Upper lobe of left lung (tissue), 6 donors: Measurements from ENCODE around the gene GOLGA8H. TPM values are rescaled to one million over a fixed set of nuclear protein-coding genes. Genes with fewer than 3 reads are reported as not detected.
"Not testable (repeated sequence)": the region's sequence is repeated elsewhere in the genome, so short reads cannot be mapped to it uniquely, and the experiment has no call there.

Experiments used
- ATAC-seq, 2 donors: fragments of 200-7000 bp; cut with Tn5 transposase; one replicate each; pipeline ENCODE4 v1.9.1; 2022; ENCODE audit warnings: mild to moderate bottlenecking in 2 of 2, moderate library complexity in 2 of 2; ENCODE audit not compliant: low FRiP score in 2 of 2
- DNase-seq, 2 donors: peaks; one replicate each; pipeline ENCODE4 v3.0.0-alpha.2; 2019 to 2020
- H3K27ac ChIP-seq, 4 donors: fragments of 200-600 bp; sonication (generic); one replicate each; pipeline ENCODE4 v1.5.1; 2016 to 2019
- H3K27me3 ChIP-seq, 4 donors: fragments of 200-600 bp; sonication (generic); one replicate each; pipeline ENCODE4 v1.5.1; 2017 to 2019
- H3K36me3 ChIP-seq, 4 donors: fragments of 200-600 bp; sonication (generic); one replicate each; pipeline ENCODE4 v1.5.1; 2016 to 2019
- H3K4me1 ChIP-seq, 4 donors: fragments of 200-600 bp; sonication (generic); one replicate each; pipeline ENCODE4 v1.5.1; 2018 to 2019
- H3K4me3 ChIP-seq, 4 donors: fragments of 200-600 bp; sonication (generic); one replicate each; pipeline ENCODE4 v1.5.1; 2017 to 2019; ENCODE audit warnings: mild to moderate bottlenecking in 2 of 4, moderate library complexity in 1 of 4
- H3K9me3 ChIP-seq, 4 donors: fragments of 200-600 bp; sonication (generic); one replicate each; pipeline ENCODE4 v1.5.1; 2018 to 2019
- CTCF ChIP-seq, 6 experiments: fragments of 450-650 bp in 4 of 6; fragments of 200-600 bp in 2 of 6; sonication (generic) in 2 of 6; IDR thresholded peaks; one replicate each; pipeline ENCODE4 v1.5.1; 2016 to 2019; ENCODE audit warnings: antibody characterized with exemption in 6 of 6
- EP300 ChIP-seq, 4 donors: sonication (generic); formaldehyde crosslinking; IDR thresholded peaks; one replicate each; pipeline ENCODE4 v1.5.1; 2017; ENCODE audit warnings: antibody characterized with exemption in 4 of 4, control low read depth in 2 of 4
- POLR2A ChIP-seq, 4 donors: fragments of 450-650 bp; IDR thresholded peaks; one replicate each; pipeline ENCODE4 v1.5.1; 2016 to 2017; ENCODE audit warnings: antibody characterized with exemption in 4 of 4, mild to moderate bottlenecking in 2 of 4
- POLR2AphosphoS5 ChIP-seq, 2 donors: sonication (generic); formaldehyde crosslinking; IDR thresholded peaks; one replicate each; pipeline ENCODE4 v1.5.1; 2017; ENCODE audit warnings: antibody characterized with exemption in 2 of 2
- WGBS, 2 donors: methylation state at CpG; one replicate each; pipeline ENCODE4 v1.1.5; 2017 to 2018; 5-methylcytosine and 5-hydroxymethylcytosine counted together
- small RNA-seq, 4 donors: library from RNA; depleted of rRNA; stranded (forward); fragments of <200 nt; gene quantifications; one replicate each; pipeline ENCODE3, GENCODE V24; 2016
- total RNA-seq, 6 donors: library from RNA; depleted of rRNA in 4 of 6; stranded (reverse); fragments of >200 nt in 4 of 6; gene quantifications; one replicate each; pipeline versions ENCODE4 v1.1.0 to v1.2.1, GENCODE V29; 2016 to 2021
- donor health status: DM: no; HTN: no; CAD: no; lungs with moderate emphysema.
- donor health status: DM: no; HTN: yes; CAD: no; lungs with severe emphysema.

GOLGA8H gene
- total RNA-seq, 6 donors from 2014 or later = 0.46 to 7.3 (median 0.89) TPM

GRCh38 chr15:30625436-30626193 lies 21.8 kb downstream of the GOLGA8H start, which contains the start of gene ARHGAP11B:
Gene ARHGAP11B (plus strand): TSS chr15:30626128.
- TF ChIP-seq POLR2AphosphoS5 (IDR thresholded peaks at IDR 0.05) (peak; percentile 59 to 64), CTCF (IDR thresholded peaks at IDR 0.05) (peak in 1 of 6 experiments; percentile 38)
- peak; percentile 100 for ATAC-seq
- not testable (repeated sequence) for H3K36me3 ChIP-seq, H3K4me1 ChIP-seq, H3K9me3 ChIP-seq, H3K27me3 ChIP-seq
- WGBS, 2 donors = 0% methylated on average over 23 to 35 of the region's 35 CpGs
- Histone ChIP-seq H3K4me3 (peak within 1 kb of the TSS; percentile 51 to 70 (median 58)), H3K27ac (peak within 1 kb of the TSS; percentile 75 to 93 (median 88))
- peak; percentile 79 to 95 for DNase-seq

- H3K4me1 ChIP-seq, ATAC-seq, H3K36me3 ChIP-seq, H3K9me3 ChIP-seq, DNase-seq, H3K27me3 ChIP-seq: not testable (repeated sequence)
- Histone ChIP-seq H3K4me3 (peak overlapping the region; percentile 51 to 70 (median 58)), H3K27ac (peak overlapping the region; percentile 75 to 93 (median 88))
- WGBS, 2 donors = 0 to 1% methylated on average over 6 to 11 of the region's 22 CpGs
Observed at GRCh38 chr15:30626194-30626565, 22.4 kb downstream of the GOLGA8H start.

GRCh38 chr15:30626632-30627031 lies 22.8 kb downstream of the GOLGA8H start:
- peak overlapping the region in 3 of 4 donors; percentile 51 to 70 (median 54) for H3K4me3 ChIP-seq
- ATAC-seq, H3K27me3 ChIP-seq, H3K9me3 ChIP-seq, H3K36me3 ChIP-seq, DNase-seq, H3K4me1 ChIP-seq: not testable (repeated sequence)
- WGBS, 2 donors = 0 to 1% methylated on average over 15 of the region's 20 CpGs
- H3K27ac ChIP-seq = peak overlapping the region in 1 of 4 donors; percentile 91

GRCh38 chr15:30650012-30650929 lies 46.4 kb downstream of the GOLGA8H start:
- TF ChIP-seq EP300 (IDR thresholded peaks at IDR 0.05) (no peak), POLR2AphosphoS5 (IDR thresholded peaks at IDR 0.05) (no peak), POLR2A (IDR thresholded peaks at IDR 0.05) (no peak), CTCF (IDR thresholded peaks at IDR 0.05) (no peak)
- Histone ChIP-seq H3K27ac (no peak overlapping the region), H3K27me3 (no peaks in the 10 kb centered on the region), H3K4me1 (no peaks in the 10 kb centered on the region), H3K4me3 (no peak overlapping the region), H3K36me3 (no peaks in the 10 kb centered on the region), H3K9me3 (no peaks in the 10 kb centered on the region)
- ATAC-seq (no peak), DNase-seq (no peak)
- 74 to 84% methylated on average over 5 of the region's 5 CpGs for WGBS, 2 donors

- peak in 3 of 6 experiments; percentile 41 to 53 (median 42) for TF ChIP-seq CTCF (IDR thresholded peaks at IDR 0.05)
- not testable (repeated sequence) for H3K36me3 ChIP-seq, H3K4me1 ChIP-seq, ATAC-seq, H3K27ac ChIP-seq, H3K27me3 ChIP-seq, H3K9me3 ChIP-seq, H3K4me3 ChIP-seq, DNase-seq
- 82% methylated on average over 1 of the region's 1 CpG for WGBS, 2 donors
Observed at GRCh38 chr15:30661154-30661553, 57.3 kb downstream of the GOLGA8H start.

Small RNAs within 50 kb of the gene (small RNA-seq; reads per million reads assigned to genes)
- gene RF00096 (0 reads per million in 4 donors), gene RN7SL628P (0 reads per million in 4 donors), gene RN7SL796P (0 reads per million in 4 donors)

Other genes starting within 250 kb of the GOLGA8H start
- gene CHRFAM7A, start 210.5 kb upstream of the GOLGA8H start, total RNA-seq = 10 to 100 TPM in 1 of 6 donors, 1 to 10 TPM in 5; 1.6 to 19.9 (median 4.3) TPM
- gene GOLGA8R, start 189.8 kb upstream of the GOLGA8H start, total RNA-seq = 10 to 100 TPM in 2 of 6 donors, 1 to 10 TPM in 4; 2.6 to 44.0 (median 5.9) TPM
- gene GOLGA8Q, start 52.0 kb upstream of the GOLGA8H start, total RNA-seq = 10 to 100 TPM in 1 of 6 donors, 1 to 10 TPM in 4, under 1 TPM in 1; 0.44 to 17.8 (median 2.7) TPM